Epithelial cell of proximal tubule (primary cell): ENCODE results near the gene XRRA1. TPM values are rescaled to one million over a fixed set of nuclear protein-coding genes. Genes with fewer than 3 reads are reported as not detected.

ENCODE experiments used
- DNase-seq: peaks from one replicate; pipeline ENCODE4 v3.0.0-alpha.2; 2011; ENCODE audit warnings: low read depth
- H3K4me3 ChIP-seq: 2 replicates; pipeline ENCODE4 v1.5.1; 2011; ENCODE audit warnings: low read depth, mild to moderate bottlenecking, low read length
- CTCF ChIP-seq: conservative IDR thresholded peaks from 2 replicates; pipeline ENCODE4 v1.5.1; 2012; ENCODE audit warnings: low read depth, mild to moderate bottlenecking, low read length
- total RNA-seq: library from RNA; depleted of rRNA; stranded (reverse); fragments of >200 nt; gene quantifications from 2 replicates; pipeline ENCODE4 v1.2.3, GENCODE V29; 2015

The XRRA1 gene
- total RNA-seq, 1 donor from 2014 or later: 5.1 TPM

- TF ChIP-seq CTCF: peak; percentile 92
- DNase-seq: peak; percentile 70
- H3K4me3 ChIP-seq: no peak overlapping the region
Observed at GRCh38 chr11:74929431-74930363, 19.2 kb downstream of the XRRA1 start.

GRCh38 chr11:74927496-74927895 is 21.4 kb downstream of the XRRA1 start:
- no peak for TF ChIP-seq CTCF
- no peak overlapping the region for H3K4me3 ChIP-seq
- DNase-seq: no peak

- no peak for TF ChIP-seq CTCF
- no peak overlapping the region for H3K4me3 ChIP-seq
- no peak for DNase-seq
Observed at GRCh38 chr11:74926304-74927030, 22.4 kb downstream of the XRRA1 start.

GRCh38 chr11:74925281-74925680 is 23.6 kb downstream of the XRRA1 start:
- H3K4me3 ChIP-seq: no peak overlapping the region
- no peak for TF ChIP-seq CTCF
- no peak for DNase-seq

- no peak for DNase-seq
- H3K4me3 ChIP-seq: no peak overlapping the region
- TF ChIP-seq CTCF: no peak
Observed at GRCh38 chr11:74923125-74923524, 25.8 kb downstream of the XRRA1 start.

GRCh38 chr11:74909812-74910211 is 39.1 kb downstream of the XRRA1 start:
- no peak overlapping the region for H3K4me3 ChIP-seq
- no peak for TF ChIP-seq CTCF
- no peak for DNase-seq

- no peak for TF ChIP-seq CTCF
- DNase-seq: no peak
- H3K4me3 ChIP-seq: no peak overlapping the region
Observed at GRCh38 chr11:74909385-74909784, 39.5 kb downstream of the XRRA1 start.
